ENCODE results near the gene GDF2.

DNA sequence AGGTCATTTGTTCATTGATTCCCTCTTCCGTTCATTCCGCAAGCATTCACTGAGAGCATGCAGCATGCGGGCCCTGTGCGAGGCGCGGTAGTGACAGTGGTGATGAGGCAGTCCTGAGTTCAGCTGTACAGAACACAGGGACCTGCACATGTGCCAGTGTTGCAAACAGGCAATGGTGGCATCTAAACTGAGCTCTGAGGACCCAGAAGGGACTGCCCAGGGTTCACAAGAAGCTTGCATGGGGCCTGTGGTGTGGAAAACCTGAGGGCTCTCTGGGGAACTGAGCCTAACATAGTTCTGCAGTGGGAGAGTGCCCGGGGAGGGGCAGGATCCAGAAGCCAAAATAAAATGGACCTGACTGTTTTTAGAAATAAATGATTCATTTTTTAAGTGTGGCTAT lies 48.6 kb downstream of the GDF2 start:
- TF ChIP-seq RFX5 (IDR thresholded peaks at IDR 0.05; ENCODE audit: low read depth, low read length) (no peak), MAZ (IDR thresholded peaks at IDR 0.05; ENCODE audit: borderline replicate concordance, low read depth, low read length) (no peak), POLR2A (IDR thresholded peaks at IDR 0.05; ENCODE audit: low read depth, low read length) (no peak), USF2 (IDR thresholded peaks at IDR 0.05; ENCODE audit: low read depth, low read length) (no peak), FOS (IDR thresholded peaks at IDR 0.05; ENCODE audit: low read depth, low read length) (no peak)
- TF ChIP-seq, protein P1, sequence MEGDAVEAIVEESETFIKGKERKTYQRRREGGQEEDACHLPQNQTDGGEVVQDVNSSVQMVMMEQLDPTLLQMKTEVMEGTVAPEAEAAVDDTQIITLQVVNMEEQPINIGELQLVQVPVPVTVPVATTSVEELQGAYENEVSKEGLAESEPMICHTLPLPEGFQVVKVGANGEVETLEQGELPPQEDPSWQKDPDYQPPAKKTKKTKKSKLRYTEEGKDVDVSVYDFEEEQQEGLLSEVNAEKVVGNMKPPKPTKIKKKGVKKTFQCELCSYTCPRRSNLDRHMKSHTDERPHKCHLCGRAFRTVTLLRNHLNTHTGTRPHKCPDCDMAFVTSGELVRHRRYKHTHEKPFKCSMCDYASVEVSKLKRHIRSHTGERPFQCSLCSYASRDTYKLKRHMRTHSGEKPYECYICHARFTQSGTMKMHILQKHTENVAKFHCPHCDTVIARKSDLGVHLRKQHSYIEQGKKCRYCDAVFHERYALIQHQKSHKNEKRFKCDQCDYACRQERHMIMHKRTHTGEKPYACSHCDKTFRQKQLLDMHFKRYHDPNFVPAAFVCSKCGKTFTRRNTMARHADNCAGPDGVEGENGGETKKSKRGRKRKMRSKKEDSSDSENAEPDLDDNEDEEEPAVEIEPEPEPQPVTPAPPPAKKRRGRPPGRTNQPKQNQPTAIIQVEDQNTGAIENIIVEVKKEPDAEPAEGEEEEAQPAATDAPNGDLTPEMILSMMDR (conservative IDR thresholded peaks at IDR 0.05; ENCODE audit: low read depth, low read length): no peak
